Measurements from ENCODE around the gene N4BP2L2. TPM values are rescaled to one million over a fixed set of nuclear protein-coding genes. Genes with fewer than 3 reads are reported as not detected.

N4BP2L2 gene
- polyA plus RNA-seq, 1 donor (not counting 4 experiments of a cell fraction or from before 2014, with no cell fraction given) = 75.4 TPM

- dilution Hi-C loops (cut with MboI; ENCODE audit: extremely low pct_ligation_motif_present, low sequenced_read_pairs) = no loop called here
- Histone ChIP-seq H2AFZ (ENCODE audit: control insufficient read depth, low read length) (no peak overlapping the region), H3K79me2 (ENCODE audit: control insufficient read depth, insufficient read depth, low read length) (no peaks in the 10 kb centered on the region), H3K9me3 (ENCODE audit: control insufficient read depth, low read depth, low read length) (no peaks in the 10 kb centered on the region), H3K4me3 (ENCODE audit: control insufficient read depth in 2 of 3, extremely low read depth in 1 of 3, insufficient read depth in 2 of 3, low read depth in 1 of 3, low read length in 3 of 3) (no peak overlapping the region), H3K9me1 (ENCODE audit: control insufficient read depth, extremely low read depth, insufficient read depth, low read length) (no peaks in the 10 kb centered on the region), H3K27me3 (ENCODE audit: control insufficient read depth, extremely low read depth, insufficient read depth, low read length) (no peaks in the 10 kb centered on the region), H3K9ac (ENCODE audit: control insufficient read depth, extremely low read depth, insufficient read depth, low read length) (no peak overlapping the region), H3K4me1 (ENCODE audit: control insufficient read depth, extremely low read depth, insufficient read depth, low read length) (no peaks in the 10 kb centered on the region), H3K27ac (ENCODE audit: control insufficient read depth, insufficient read depth, low read length) (no peak overlapping the region), H4K20me1 (ENCODE audit: control insufficient read depth, extremely low read depth, insufficient read depth, low read length) (no peaks in the 10 kb centered on the region), H3K36me3 (ENCODE audit: control insufficient read depth in 2 of 2, extremely low read depth in 1 of 2, insufficient read depth in 2 of 2, low read length in 2 of 2) (peaks cover 0 to 3% of the 10 kb centered on the region in 2 experiments), H3K4me2 (ENCODE audit: control insufficient read depth, extremely low read depth, insufficient read depth, low read depth, low read length) (no peak overlapping the region)
- DNase-seq (ENCODE audit: low read depth, low spot score) = no peak
- TF ChIP-seq EZH2 (IDR thresholded peaks at IDR 0.05; ENCODE audit: low read length) = no peak
- no peak for TF ChIP-seq CTCF (optimal IDR thresholded peaks at IDR 0.05 in 1 of 3, IDR thresholded peaks at IDR 0.05 in 1 of 3, conservative IDR thresholded peaks at IDR 0.05 in 1 of 3; ENCODE audit: extremely low read depth in 1 of 3, insufficient read depth in 2 of 3, low read length in 3 of 3)
- no peak for FAIRE-seq
These were observed 92.4 kb downstream of the N4BP2L2 start for GRCh38 chr13:32446220-32446619.

- no peak for TF ChIP-seq EZH2 (IDR thresholded peaks at IDR 0.05; ENCODE audit: low read length)
- no peak for TF ChIP-seq CTCF (optimal IDR thresholded peaks at IDR 0.05 in 1 of 3, IDR thresholded peaks at IDR 0.05 in 1 of 3, conservative IDR thresholded peaks at IDR 0.05 in 1 of 3; ENCODE audit: extremely low read depth in 1 of 3, insufficient read depth in 2 of 3, low read length in 3 of 3)
- Histone ChIP-seq H3K9me3 (ENCODE audit: control insufficient read depth, low read depth, low read length) (no peaks in the 10 kb centered on the region), H3K4me1 (ENCODE audit: control insufficient read depth, extremely low read depth, insufficient read depth, low read length) (no peaks in the 10 kb centered on the region), H3K79me2 (ENCODE audit: control insufficient read depth, insufficient read depth, low read length) (no peaks in the 10 kb centered on the region), H2AFZ (ENCODE audit: control insufficient read depth, low read length) (no peak overlapping the region), H3K9ac (ENCODE audit: control insufficient read depth, extremely low read depth, insufficient read depth, low read length) (no peak overlapping the region), H3K4me3 (ENCODE audit: control insufficient read depth in 2 of 3, extremely low read depth in 1 of 3, insufficient read depth in 2 of 3, low read depth in 1 of 3, low read length in 3 of 3) (no peak overlapping the region), H4K20me1 (ENCODE audit: control insufficient read depth, extremely low read depth, insufficient read depth, low read length) (no peaks in the 10 kb centered on the region), H3K9me1 (ENCODE audit: control insufficient read depth, extremely low read depth, insufficient read depth, low read length) (no peaks in the 10 kb centered on the region), H3K36me3 (ENCODE audit: control insufficient read depth in 2 of 2, extremely low read depth in 1 of 2, insufficient read depth in 2 of 2, low read length in 2 of 2) (peaks cover 0 to 1% of the 10 kb centered on the region in 2 experiments), H3K4me2 (ENCODE audit: control insufficient read depth, extremely low read depth, insufficient read depth, low read depth, low read length) (no peak overlapping the region), H3K27ac (ENCODE audit: control insufficient read depth, insufficient read depth, low read length) (no peak overlapping the region), H3K27me3 (ENCODE audit: control insufficient read depth, extremely low read depth, insufficient read depth, low read length) (no peaks in the 10 kb centered on the region)
- DNase-seq (ENCODE audit: low read depth, low spot score) (no peak), FAIRE-seq (no peak)
- dilution Hi-C loops (cut with MboI; ENCODE audit: extremely low pct_ligation_motif_present, low sequenced_read_pairs) = no loop called here
These were observed 93.1 kb downstream of the N4BP2L2 start for GRCh38 chr13:32445461-32445860.

All from keratinocyte (primary cell).